Nephron progenitor cell (in vitro differentiated cells): ENCODE results near the gene MAGEB2.
"Not testable (repeated sequence)": the region's sequence is repeated elsewhere in the genome, so short reads cannot be mapped to it uniquely, and the experiment has no call there.

Source experiments
- DNase-seq: peaks from one replicate; pipeline ENCODE4 v3.0.0; 2021
- H3K27ac Mint-ChIP-seq: 2 replicates; pipeline ENCODE4 v1.8.0; 2021; ENCODE audit warnings: mild to moderate bottlenecking, moderate library complexity, mixed read lengths
- H3K27me3 Mint-ChIP-seq: 2 replicates; pipeline ENCODE4 v1.8.0; 2021; ENCODE audit warnings: mild to moderate bottlenecking, low read depth, mixed read lengths; ENCODE audit not compliant: poor library complexity
- H3K36me3 Mint-ChIP-seq: 2 replicates; pipeline ENCODE4 v1.8.0; 2021; ENCODE audit warnings: low read depth, mixed read lengths
- H3K4me1 Mint-ChIP-seq: 2 replicates; pipeline ENCODE4 v1.8.0; 2021; ENCODE audit warnings: mixed read lengths
- H3K4me3 Mint-ChIP-seq: 2 replicates; pipeline ENCODE4 v1.8.0; 2021; ENCODE audit warnings: mild to moderate bottlenecking, moderate library complexity, mixed read lengths
- H3K9me3 Mint-ChIP-seq: 2 replicates; pipeline ENCODE4 v1.8.0; 2021; ENCODE audit warnings: mild to moderate bottlenecking, moderate library complexity, mixed read lengths
- CTCF ChIP-seq: fragments of 200-600 bp; sonication (generic); IDR thresholded peaks from 2 replicates; pipeline ENCODE4 v1.5.0; 2021; ENCODE audit warnings: antibody characterized with exemption

The MAGEB2 gene

GRCh38 chrX:30215357-30215843 lies at the start of gene MAGEB2:
Gene MAGEB2 (plus strand): TSS chrX:30215563. CDS start chrX:30218581, 3,018 bp downstream.
- Mint-ChIP-seq H3K4me1 (no peaks in the 10 kb centered on the region), H3K27me3 (peaks cover 3% of the 10 kb centered on the region), H3K9me3 (peaks cover 17% of the 10 kb centered on the region), H3K36me3 (no peaks in the 10 kb centered on the region), H3K4me3 (no peak within 1 kb of the TSS), H3K27ac (no peak within 1 kb of the TSS)
- DNase-seq, result no peak
- TF ChIP-seq CTCF, result no peak

- TF ChIP-seq CTCF, result no peak
- peaks cover 6% of the 10 kb centered on the region for H3K4me1 Mint-ChIP-seq
- no peaks in the 10 kb centered on the region for H3K36me3 Mint-ChIP-seq
Observed at GRCh38 chrX:30170900-30171299, 44.5 kb upstream of the MAGEB2 start.

DNA sequence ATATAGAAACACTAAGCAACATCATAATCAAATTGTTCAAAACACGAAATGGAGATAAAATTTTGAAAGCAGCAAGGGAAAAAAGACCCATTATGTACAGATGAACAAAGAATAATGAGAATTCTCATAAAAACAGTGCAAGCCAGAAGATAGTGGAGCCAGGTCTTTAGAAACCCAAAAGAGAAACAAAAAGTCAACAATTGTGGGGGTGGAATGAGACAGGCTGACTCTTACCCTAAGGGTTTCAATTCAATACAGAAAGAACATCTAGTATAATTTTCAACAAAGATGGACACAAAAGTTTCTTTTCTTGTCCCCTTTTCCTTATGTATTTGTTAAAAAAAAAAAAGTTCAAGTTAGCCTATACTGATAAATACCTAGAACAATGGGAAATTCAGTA lies 34.0 kb upstream of the MAGEB2 start:
- Mint-ChIP-seq H3K4me3 (no peak overlapping the region), H3K36me3 (no peaks in the 10 kb centered on the region), H3K4me1 (no peaks in the 10 kb centered on the region), H3K9me3 (peaks cover 3% of the 10 kb centered on the region), H3K27ac (no peak overlapping the region), H3K27me3 (no peaks in the 10 kb centered on the region)
- TF ChIP-seq CTCF, result no peak
- no peak for DNase-seq

More at GRCh38 chrX:30170900-30171299, 44.5 kb upstream of the MAGEB2 start:
- no peaks in the 10 kb centered on the region for H3K9me3 Mint-ChIP-seq
- H3K27ac Mint-ChIP-seq, result no peak overlapping the region
- H3K4me3 Mint-ChIP-seq, result no peak overlapping the region
- H3K27me3 Mint-ChIP-seq, result no peaks in the 10 kb centered on the region
- no peak for DNase-seq

GRCh38 chrX:30183554-30183953 lies 31.8 kb upstream of the MAGEB2 start:
- no peaks in the 10 kb centered on the region for H3K4me1 Mint-ChIP-seq
- H3K27ac Mint-ChIP-seq, result no peak overlapping the region
- H3K9me3 Mint-ChIP-seq, result peaks cover 3% of the 10 kb centered on the region
- no peaks in the 10 kb centered on the region for H3K27me3 Mint-ChIP-seq
- no peaks in the 10 kb centered on the region for H3K36me3 Mint-ChIP-seq
- no peak for DNase-seq
- H3K4me3 Mint-ChIP-seq, result no peak overlapping the region
- TF ChIP-seq CTCF, result no peak

GRCh38 chrX:30190426-30190825 lies 24.9 kb upstream of the MAGEB2 start:
- Mint-ChIP-seq H3K4me1 (peaks cover 5% of the 10 kb centered on the region), H3K36me3 (no peaks in the 10 kb centered on the region), H3K4me3 (no peak overlapping the region), H3K27ac (no peak overlapping the region), H3K27me3 (no peaks in the 10 kb centered on the region), H3K9me3 (no peaks in the 10 kb centered on the region)
- no peak for TF ChIP-seq CTCF
- no peak for DNase-seq

DNA sequence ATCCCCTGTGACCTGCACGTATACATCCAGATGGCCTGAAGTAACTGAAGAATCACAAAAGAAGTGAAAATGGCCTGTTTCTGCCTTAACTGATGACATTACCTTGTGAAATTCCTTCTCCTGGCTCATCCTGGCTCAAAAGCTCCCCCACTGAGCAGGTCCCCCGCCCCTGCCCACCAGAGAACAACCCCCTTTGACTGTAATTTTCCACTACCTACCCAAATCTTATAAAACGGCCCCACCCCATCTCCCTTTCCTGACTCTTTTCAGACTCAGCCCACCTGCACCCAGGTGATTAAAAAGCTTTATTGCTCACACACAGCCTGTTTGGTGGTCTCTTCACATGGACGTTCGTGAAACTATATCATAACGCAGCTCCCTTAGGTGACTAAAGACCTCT lies 21.5 kb upstream of the MAGEB2 start:
- not testable (repeated sequence) for H3K4me3 Mint-ChIP-seq, H3K27me3 Mint-ChIP-seq, H3K9me3 Mint-ChIP-seq, H3K27ac Mint-ChIP-seq, H3K36me3 Mint-ChIP-seq, DNase-seq, H3K4me1 Mint-ChIP-seq
